ENCODE measurements around the gene RGS9.

DNA sequence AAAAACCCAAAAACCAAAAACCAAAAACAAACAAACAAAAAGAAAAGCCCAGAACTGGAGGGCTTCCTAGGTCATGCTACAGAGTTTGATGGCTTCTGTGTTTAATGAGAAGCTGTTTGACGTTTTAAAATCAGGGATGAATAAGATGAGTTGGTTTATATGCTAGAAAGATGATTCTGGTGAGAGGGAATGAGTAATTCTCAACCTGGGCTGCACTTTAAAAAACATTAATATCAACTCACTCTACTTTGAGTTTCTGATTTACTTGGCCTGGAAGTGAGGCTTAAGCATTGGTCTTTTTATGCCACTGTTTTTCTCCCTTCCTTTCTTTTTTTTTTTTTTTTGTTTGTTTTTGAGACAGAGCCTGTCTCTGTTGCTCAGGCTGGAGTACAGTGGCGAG is 5.1 kb downstream of the RGS9 start:
- TF ChIP-seq EZH2 (IDR thresholded peaks at IDR 0.05; ENCODE audit: borderline replicate concordance, insufficient read depth, low read depth, low read length, poor library complexity, severe bottlenecking), result no peak
- TF ChIP-seq, protein P1, sequence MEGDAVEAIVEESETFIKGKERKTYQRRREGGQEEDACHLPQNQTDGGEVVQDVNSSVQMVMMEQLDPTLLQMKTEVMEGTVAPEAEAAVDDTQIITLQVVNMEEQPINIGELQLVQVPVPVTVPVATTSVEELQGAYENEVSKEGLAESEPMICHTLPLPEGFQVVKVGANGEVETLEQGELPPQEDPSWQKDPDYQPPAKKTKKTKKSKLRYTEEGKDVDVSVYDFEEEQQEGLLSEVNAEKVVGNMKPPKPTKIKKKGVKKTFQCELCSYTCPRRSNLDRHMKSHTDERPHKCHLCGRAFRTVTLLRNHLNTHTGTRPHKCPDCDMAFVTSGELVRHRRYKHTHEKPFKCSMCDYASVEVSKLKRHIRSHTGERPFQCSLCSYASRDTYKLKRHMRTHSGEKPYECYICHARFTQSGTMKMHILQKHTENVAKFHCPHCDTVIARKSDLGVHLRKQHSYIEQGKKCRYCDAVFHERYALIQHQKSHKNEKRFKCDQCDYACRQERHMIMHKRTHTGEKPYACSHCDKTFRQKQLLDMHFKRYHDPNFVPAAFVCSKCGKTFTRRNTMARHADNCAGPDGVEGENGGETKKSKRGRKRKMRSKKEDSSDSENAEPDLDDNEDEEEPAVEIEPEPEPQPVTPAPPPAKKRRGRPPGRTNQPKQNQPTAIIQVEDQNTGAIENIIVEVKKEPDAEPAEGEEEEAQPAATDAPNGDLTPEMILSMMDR (IDR thresholded peaks at IDR 0.05), result no peak
